GM04503 (cell line): ENCODE results near the gene EPB41L4A.
"Not testable (repeated sequence)": the region's sequence is repeated elsewhere in the genome, so short reads cannot be mapped to it uniquely, and the experiment has no call there.

ENCODE experiments used
- DNase-seq: peaks from one replicate; pipeline ENCODE4 v3.0.0-alpha.2; 2012; ENCODE audit warnings: low read depth

EPB41L4A gene

GRCh38 chr5:112419164-112419985, at the start of gene EPB41L4A:
EPB41L4A (minus strand) TSS chr5:112419277; CDS start chr5:112419039, 238 bp downstream.
- DNase-seq = no peak

- DNase-seq = no peak
Measured at GRCh38 chr5:112467485-112467884, 48.4 kb upstream of the EPB41L4A start.

- DNase-seq = not testable (repeated sequence)
Measured at GRCh38 chr5:112466261-112466660, 47.2 kb upstream of the EPB41L4A start.

- not testable (repeated sequence) for DNase-seq
Measured at GRCh38 chr5:112447187-112447760, 28.2 kb upstream of the EPB41L4A start.

- no peak for DNase-seq
Measured at GRCh38 chr5:112445626-112446350, 26.7 kb upstream of the EPB41L4A start.

- DNase-seq = not testable (repeated sequence)
Measured at GRCh38 chr5:112443932-112444331, 24.9 kb upstream of the EPB41L4A start.

- DNase-seq = no peak
Measured at GRCh38 chr5:112440031-112440430, 21.0 kb upstream of the EPB41L4A start.

GRCh38 chr5:112436144-112436543, 17.1 kb upstream of the EPB41L4A start:
- DNase-seq = no peak

GRCh38 chr5:112434641-112435040, 15.6 kb upstream of the EPB41L4A start:
- DNase-seq = no peak

GRCh38 chr5:112426202-112426601, 7.1 kb upstream of the EPB41L4A start:
- DNase-seq = not testable (repeated sequence)

- DNase-seq = no peak
Measured at GRCh38 chr5:112419986-112420864, 1.1 kb upstream of the EPB41L4A start.

- no peak for DNase-seq
Measured at GRCh38 chr5:112418659-112419163, 366 bp downstream of the EPB41L4A start.

GRCh38 chr5:112417931-112418658, 982 bp downstream of the EPB41L4A start:
- DNase-seq = no peak

- no peak for DNase-seq
Measured at GRCh38 chr5:112415552-112415951, 3.5 kb downstream of the EPB41L4A start.

- no peak for DNase-seq
Measured at GRCh38 chr5:112413611-112414010, 5.5 kb downstream of the EPB41L4A start.

GRCh38 chr5:112412346-112412745, 6.7 kb downstream of the EPB41L4A start:
- no peak for DNase-seq

- no peak for DNase-seq
Measured at GRCh38 chr5:112411903-112412302, 7.2 kb downstream of the EPB41L4A start.

GRCh38 chr5:112407666-112408065, 11.4 kb downstream of the EPB41L4A start:
- DNase-seq = no peak

GRCh38 chr5:112407240-112407639, 11.8 kb downstream of the EPB41L4A start:
- DNase-seq = no peak

GRCh38 chr5:112403069-112403468, 16.0 kb downstream of the EPB41L4A start:
- no peak for DNase-seq

GRCh38 chr5:112401924-112402323, 17.2 kb downstream of the EPB41L4A start:
- DNase-seq = no peak
